ENCODE results near the gene ITPK1.

ITPK1 gene

DNA sequence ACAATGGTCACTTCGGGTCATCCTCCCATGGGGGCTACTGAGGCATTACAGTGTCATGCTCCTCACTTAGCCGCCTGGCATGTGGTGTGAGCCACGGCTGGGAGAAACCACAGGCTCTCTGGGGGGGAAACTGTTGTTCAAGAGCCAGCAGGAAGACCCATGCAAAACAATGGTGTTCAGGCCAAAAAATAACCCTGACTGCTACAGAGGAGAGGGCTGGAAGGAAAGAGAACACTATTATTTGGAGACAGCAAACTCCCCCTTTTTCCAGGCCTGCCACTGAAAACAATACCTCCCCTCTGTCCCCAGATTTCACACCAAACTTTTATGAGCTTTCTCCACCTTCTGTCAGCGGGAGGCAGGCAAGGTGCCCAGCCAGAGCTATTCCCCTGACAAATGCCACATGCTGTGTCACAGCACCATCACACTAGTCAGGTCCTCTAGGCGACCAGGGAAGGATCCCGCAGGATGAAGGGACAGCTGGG lies 109.1 kb downstream of the ITPK1 start:
- DNase-seq = no peak

DNA sequence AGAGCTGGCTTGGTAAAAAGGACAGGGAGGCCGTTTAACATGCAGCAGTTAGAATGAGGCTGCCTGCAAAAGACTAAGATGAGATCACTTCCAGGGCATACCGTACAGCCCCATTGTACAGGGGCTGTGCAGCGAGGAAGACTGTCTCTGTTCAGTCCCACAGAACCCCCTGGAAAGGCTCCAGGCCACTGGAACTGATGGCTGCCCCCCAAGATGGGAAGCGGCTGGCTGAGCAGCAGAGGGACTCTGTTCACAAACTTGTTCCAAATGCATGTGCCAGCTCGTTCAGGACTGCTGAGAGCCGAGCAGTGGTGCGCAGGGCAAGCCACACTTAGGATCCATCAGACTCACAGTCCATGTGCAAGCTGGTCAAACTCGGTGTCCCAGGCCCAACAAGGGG lies 109.9 kb downstream of the ITPK1 start:
- no peak for DNase-seq

DNA sequence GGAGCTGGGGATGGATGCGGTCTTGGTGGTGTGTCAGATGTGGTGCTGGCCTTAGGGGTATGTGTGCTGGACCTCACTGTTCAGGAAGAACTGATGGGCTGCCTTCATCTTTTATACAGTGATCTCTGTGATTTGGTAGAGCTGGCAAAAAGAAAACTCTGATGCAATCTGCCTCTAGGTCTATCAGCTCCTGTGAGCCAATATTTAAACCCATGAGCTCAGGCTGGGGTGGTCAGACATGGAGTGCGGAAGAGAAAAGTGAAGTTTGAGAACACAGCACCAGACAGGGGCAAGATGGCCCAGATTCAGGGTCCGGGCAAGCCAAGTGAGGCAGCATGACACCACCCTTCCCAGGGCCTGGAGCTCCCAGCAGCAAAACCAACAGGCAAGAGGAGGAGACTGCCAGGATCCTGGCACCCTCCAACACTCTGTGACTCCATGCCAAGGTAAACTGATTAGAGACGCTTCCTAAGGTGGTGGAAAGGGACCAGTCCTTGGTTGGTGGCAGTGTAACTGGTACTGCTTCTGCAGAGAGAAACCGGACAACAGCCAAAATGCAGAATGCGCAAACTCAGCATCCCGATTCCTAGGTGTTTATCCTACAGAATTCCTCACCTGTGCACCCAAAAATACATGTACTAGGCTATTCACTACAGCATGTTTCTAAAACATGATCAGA lies 110.5 kb downstream of the ITPK1 start:
- DNase-seq = no peak

DNA sequence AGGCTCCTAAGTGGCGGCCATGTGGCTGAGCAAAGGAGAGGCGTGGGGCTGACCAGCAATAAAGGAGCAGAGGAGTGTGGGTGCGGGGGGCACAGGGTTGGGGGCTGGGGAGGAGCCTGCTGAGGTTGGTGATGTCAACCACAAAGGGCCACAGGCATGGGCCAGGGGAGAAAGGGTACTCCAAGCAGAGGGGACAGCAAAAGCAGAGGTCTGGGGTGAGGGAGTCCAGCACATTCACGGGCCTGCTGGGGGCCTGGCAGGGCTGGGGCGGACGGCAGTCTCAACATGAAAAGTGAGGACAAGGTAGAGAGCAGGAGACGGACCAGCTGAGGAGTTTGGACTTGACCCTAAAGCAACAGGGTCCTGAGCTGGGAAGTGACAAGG lies 111.0 kb downstream of the ITPK1 start:
- DNase-seq = no peak

DNA sequence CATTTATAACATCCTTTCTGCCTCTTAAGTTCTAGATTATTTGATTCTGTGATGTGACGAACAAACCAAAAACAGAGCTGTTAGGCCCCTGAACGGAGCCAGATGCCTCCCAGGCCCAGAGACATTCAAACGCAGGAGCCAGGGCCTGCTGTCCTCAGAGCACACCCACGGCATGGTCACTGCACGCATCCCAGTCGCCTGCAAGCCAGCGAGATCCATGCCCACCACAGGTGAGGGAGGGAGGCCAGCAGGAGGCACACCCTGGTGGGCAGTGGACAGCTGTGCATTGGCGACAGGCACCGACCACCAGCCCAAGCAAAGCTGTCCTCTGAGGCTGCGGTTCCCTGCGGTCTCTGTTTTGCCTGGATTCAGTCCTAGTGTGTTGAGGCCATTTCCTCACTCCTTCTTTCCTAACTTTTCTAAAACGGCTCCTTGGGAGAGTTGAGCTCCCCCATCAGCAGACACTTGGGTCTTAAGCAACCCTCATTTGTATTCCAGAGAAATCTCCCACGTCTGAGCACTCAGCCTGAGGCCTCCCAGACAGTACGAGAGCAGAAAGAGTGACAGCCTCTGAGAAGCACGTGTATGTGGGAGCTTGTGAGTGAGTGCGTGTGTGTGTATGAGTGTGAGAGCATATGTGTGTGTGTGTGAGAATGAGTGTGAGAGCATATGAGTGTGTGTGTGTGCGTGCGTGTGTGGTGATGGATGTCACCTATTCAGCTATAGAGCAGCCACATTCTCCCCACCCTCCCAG lies 111.6 kb downstream of the ITPK1 start:
- no peak for DNase-seq

DNA sequence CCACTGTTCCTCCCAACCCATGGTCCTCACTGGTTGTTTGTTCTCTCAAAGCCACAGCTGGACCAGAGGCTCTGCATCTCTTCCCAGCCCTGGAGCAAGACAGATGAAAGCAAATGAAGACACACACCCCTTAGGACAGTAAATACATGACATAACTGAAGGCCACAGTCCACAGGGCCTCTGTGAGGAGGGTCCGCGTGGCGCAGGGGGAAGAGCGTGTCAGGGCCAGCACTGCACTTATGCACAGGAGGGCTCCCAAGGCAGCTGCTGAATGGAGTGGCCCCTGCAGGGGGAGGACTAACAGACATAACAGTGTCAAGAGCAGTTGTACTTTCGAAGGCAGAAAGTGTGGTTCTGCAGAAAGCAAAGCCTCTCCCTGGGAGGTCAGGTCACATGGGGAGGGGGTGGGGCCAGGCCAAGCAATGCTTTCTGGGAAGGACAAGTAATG lies 112.8 kb downstream of the ITPK1 start:
- no peak for DNase-seq

DNA sequence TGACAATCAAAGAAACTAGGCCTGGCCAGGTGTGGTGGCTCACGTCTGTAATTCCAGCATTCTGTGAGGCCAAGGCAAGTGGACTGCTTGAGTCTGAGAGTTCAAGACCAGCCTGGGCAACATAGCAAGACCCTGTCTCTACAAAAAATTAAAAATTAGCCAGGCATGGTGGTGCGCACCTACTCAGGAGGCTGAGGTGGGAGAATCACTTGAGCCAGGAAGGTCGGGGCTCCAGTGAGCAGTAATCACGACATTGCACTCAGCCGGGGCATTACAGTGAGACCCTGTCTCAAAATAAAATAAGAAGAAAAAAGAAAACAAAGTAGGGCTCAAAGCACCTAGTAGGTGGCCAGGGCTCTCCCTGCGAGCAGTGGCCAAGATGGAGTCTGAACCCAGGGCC lies 113.7 kb downstream of the ITPK1 start:
- DNase-seq = no peak

DNA sequence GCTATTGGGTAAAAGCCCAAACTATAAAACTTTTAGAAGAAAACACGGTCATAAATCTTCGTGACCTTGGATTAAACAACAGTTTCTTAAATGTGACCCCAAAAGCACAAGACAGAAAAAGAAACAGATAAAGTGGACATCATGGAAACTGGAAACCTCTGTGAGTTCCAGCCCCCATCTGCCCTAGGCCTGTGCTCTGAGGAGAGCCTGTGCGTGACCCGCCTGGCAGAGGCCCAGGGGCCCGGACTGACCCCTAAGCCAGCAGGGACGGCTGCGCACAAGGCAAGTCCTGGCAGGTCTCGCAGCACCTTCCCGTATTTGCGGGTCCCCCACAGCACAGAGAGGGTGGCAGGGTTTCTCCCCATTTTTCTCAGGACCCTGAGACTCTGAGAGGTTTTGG lies 116.8 kb downstream of the ITPK1 start:
- no peak for DNase-seq

DNA sequence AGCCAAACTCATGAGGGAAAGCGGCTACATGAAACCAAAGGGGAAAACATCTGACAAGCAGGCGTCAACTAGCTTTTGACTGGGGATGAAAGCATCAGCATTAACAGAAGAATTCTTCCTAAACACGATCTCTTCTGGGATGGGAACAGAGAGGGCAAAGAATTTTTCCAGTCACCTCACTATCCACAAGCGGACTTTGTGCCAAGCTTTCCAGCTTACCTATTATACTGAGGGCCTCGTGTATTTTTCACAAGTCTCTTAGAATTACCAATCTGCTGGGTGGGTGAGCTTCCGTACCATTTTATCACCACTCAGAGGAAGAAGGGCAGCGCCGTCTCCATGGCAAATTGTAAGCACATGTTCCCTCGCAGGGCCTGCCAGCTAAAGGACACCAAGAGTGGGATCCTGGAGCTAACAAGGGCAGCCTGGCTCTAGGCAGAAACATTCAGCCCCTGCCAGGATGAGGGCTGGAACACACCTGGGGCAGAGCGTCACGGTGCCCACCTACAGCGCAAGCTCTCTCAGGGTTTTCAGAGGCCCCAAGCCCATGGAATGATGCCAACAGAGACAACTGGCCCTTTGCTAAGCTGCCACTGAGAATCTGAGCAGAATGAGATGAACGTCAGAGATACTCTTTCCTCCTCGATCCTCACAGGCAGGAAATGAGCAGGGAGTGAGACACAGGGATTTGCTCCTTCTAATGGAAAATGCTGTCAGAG lies 118.2 kb downstream of the ITPK1 start:
- no peak for DNase-seq

DNA sequence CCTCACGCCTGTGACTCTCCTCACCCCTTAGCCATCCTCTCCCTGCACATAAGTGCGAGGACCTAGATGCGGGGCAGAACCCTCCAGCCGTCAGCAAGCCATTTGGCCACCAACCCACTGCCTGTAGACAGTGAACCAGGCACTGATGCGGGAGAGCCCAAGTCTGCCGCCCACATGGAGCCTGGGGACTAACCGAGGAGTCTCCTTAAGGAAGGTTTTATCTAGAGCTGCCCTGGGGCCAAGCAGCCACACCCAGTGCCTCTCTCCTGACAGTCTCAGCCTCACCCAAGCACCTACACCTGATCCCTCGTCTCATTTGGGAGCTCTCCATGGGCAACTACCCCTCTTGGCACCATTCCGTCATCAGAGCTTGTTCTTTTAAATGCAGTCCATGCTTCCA lies 120.1 kb downstream of the ITPK1 start:
- no peak for DNase-seq

DNA sequence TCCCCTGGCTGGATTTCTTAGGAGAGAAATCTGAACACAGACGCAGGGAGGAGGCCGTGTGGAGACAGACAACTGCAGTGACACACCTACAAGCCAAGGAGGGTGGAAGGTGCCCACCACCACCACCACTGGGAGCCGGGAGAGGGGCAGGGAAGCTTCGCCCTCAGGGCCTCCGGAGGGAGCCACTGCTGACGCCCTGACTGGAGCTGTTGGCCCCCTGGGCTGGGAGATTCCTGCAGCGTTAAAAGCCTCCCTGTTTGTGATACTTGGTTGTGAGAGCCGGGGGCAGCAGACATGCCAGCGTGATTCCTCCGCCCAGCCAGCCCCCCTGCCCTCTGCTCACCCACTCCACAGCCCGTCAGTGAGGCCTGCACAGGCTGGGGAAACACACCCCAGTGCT lies 120.8 kb downstream of the ITPK1 start:
- DNase-seq = no peak

DNA sequence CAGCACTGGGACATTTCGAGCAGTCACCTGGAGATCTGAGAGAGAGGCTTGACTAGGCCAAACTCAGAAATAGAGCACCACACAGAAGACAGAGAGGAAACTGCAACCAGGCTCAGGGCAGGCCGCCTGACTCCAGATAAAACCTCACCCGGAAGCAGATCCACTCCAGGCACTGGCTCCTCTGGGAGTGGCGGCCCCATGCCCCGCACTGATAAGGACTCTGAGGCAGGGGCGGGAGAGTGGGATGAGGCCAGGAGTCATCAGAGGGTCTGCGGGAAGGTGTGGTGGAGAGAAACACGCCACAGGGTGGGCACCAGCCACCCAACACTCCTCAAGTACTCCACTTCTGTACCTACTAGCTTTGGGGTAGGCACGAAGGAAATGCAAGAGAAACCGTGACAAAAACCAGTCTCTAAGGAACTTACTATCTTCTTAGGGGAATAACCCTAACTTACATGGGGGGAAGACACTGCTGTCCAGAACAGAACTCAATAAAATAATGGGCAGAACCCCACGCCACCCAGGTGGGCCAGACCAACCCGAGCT lies 121.5 kb downstream of the ITPK1 start:
- no peak for DNase-seq

DNA sequence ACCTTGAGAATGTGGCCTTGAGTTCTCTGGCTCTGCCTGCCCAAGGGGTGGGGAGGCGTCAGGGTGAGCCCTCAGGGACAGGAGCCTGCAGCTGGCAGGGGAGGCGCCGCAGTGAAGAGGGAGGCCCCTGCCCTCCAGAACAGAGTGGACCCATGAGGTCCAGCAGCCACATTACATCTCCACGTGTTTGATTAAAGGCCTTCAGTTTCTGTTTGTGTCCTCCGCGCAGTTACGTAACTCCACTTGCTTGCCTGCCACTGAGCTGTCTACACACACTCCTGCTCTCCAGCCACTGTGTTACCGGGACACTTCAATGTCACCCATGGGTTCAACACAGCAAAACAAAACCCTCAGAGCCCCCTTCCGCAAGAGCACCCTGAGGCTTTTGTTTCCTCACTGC lies 122.4 kb downstream of the ITPK1 start:
- DNase-seq = no peak

DNA sequence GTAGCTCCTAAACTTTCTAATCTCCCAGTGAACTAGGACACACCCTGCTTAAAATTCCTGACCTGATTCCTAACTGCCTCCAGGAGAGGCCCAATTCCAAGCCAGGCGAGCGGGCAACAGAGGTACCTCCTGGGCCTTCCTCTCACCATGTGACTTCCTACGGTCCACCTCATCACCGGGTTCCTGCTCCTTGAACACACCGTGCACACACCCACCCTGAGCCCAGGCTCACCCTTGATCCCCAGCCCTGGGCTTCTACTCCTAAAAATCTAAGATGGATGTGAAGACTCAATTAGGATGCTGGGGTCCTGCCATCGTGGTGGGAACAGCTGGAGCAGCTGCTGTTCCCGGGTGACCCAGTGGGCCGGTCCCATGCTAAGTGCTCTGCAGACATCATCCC lies 124.2 kb downstream of the ITPK1 start:
- no peak for DNase-seq

DNA sequence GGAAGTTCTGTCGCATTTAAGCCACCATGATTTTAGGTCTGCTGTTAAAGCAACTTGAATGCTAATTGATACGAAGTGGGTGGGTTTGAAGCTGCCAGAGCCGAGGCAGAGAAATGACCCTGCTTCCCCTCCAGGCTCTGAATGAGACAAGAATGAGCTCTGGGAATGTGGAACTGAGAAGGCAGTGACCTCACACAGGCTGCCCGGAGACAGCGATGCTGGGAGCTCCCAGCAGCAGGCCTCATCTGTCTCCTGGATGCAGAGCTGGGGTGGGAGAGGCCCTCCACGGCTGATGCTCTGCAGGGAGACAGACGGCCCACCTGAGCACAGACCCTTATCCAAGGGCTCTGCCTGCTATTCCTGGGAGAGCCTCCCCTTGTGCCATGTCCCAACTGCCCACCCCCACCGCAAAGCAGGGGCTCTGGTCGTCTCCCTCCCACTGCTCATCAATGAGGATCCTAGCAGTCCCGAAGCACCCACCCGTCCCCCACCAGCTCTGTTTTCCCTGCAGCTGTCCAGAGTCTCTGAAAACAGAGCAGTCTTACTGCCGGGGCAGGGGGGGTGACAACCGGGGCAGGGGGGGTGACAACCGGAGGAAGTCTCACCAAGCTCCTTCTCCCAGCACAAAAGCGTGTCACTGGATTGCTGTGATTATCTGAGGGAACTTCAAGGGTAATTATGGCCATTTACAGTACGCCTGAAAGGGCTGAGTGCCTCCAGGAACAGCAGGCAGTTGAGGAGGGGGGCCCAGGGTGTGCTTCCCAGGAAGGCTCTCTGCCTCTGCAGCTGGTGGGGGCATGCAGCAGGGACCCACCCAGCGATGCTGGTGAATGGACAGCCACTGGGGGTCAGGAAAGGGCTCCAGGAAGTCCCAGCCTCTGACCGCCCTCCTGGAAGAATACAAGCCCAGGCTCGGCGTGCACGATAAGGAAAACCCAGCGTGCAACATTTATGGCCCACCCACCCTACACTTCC lies 125.0 kb downstream of the ITPK1 start:
- no peak for DNase-seq

DNA sequence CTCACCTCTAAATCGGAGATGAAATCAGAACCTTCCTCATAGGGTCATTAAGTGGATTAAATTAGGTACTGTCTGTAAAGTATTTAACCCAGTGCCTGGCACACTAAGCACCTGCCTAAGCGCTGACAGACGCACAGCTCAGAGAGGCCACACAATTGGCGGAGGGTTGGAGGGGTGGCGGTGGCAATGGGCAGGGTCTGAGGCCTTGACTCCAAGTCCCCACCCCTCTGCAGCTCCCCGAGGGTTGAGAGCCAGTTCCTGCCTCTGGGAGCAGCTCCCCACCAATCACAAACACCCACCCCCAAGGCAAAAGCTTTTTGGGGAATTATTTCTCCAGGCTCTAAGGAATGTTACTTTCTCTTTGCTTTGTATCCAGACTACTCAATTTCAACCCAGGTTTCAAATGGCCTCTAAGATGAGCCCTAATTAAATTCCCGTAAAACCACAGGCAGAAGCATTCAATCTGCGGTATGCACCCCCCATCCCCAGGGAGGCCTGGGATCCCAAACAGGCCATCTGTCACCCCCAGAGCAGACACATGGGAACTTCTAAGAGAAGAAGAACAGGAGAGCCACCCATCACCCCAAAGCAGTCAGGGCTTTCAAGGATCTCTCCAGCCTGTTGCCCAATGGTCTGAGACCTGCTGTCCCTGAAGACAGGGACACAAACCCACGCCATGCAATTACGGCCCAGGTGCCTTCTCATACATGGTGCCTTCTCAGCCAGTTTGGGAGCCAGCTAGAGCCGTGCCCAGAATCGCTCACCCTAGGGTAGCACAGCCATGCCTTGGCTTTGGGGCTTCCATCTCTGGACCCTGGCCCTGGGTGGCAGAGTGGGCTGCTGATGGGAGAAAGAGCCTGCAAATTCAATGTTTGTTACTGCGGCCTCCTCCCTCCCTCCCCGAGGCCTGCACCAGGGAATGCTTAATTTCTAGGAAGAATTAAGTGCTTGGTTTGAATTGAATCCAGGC lies 126.7 kb downstream of the ITPK1 start:
- no peak for DNase-seq

DNA sequence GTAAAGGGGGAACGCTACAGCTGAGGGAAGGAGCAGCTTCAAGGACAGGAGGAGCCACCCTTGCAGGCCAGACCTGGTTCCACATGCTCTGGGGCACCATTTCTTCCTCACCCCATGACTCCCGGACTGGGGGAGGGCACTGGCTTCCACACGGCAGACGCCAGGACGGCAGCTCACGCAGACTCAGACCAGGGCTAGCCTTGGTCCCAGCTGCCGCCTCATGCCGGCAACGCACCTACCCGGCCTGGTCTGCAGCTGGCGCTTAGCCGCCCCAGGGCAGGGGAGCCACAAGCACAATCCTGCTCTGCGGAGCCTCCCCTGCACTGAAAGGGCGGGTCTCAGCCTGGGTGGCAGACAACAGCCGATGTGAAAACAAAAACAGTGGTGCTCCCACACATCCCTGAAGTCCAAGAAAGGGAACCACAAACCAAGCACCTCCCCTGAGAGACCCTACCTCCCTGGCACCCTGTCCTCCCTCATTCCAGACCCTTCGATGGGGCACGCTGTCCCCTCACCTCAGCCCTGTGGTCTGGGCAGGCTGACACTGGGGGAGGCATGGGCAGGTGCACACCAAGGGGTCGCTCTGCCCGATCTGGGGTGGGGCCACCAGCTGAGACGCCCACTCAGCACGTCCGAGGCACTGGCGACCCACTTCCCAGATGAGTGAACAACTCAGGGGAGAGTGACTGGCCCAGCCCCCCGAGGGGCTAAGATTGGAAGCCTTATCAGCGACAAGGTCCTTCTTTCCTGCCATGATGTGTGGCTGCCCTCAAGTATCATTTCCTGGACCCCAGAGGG lies 127.8 kb downstream of the ITPK1 start:
- no peak for DNase-seq

DNA sequence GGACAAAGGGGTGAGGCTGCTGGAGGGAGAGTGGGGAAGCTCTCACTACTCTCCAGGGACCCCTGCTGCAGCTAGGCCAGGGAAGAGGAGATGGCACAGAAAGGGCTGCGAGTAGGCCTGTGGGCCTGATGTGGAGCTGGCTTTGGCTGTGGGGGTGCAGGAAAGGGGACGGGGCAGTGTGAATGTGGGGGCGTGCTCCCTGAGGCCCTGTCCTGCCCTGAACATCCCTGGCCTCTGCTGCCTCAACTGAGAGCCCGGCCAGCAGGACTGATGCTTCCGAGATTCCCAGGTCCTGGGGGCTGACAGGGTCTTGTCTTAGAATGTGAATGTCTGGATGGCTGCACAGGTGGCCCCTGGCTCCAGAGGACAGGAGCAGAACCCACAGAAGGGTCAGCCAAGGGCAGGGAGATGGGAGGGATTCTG lies 128.6 kb downstream of the ITPK1 start:
- DNase-seq = no peak

DNA sequence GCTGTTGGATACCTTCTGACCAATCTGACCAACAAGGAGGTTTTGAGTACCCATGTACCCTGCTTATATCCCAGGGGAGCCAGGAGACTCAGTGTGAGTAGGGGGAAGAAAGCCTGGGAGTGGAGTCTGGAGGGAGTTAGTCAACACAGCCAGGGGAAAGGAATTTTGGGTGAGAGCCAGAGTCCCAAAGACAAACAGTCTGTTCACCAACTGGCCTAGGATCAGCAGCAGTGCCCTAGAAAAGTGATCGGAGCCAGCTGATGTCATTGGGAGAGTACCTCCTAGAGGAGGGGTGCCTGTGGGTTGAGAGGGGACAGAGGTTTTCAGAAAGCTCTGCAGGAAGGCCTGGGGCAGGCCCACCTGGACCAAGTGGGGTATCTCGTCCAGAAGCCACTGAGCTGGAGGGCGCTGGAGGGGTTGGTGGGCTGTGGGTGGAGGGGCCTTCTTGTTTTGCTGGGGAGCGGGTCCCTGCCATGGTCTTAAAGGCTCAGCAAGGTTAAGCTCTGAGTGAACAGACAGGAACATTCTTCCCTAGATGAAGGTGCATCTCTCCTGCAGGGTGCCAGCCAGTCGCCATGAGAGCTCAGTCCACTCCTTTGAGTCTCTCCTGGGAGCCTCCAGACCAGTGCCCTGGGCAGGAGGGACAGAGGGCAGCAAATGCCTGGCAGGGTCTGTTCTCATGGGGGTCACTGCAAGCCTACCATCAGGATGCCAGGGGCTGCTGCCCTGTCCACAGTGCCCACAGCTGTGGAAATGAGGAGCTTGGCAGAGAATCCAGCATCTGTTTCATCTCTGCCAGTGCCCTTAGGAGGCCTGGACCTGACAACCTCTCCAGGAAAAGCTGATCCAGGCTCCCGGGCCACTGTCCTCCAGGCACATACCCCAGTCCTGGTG lies 129.2 kb downstream of the ITPK1 start:
- no peak for DNase-seq
